ENCODE results near the gene LMAN1L.

DNA sequence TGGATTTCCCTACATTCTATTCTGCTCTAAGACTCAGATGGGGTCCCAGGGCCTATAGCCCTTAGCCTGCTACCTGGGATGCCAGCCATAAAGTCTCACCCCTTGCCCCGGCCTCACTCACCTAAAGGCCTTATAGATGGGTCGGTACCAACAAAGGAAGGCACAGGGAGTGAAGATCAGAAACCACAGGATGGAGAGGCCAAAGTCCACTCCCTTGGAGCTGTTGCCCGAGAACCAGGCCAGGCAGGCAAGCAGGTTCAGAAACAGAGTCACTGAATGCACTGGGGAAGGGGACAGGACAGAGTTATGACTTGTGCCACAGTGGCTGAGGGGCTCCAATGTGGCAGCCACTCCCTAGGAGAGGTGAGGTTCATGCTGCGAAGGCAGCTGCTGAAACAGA lies 37.8 kb downstream of the LMAN1L start:
- TF ChIP-seq, protein P1, sequence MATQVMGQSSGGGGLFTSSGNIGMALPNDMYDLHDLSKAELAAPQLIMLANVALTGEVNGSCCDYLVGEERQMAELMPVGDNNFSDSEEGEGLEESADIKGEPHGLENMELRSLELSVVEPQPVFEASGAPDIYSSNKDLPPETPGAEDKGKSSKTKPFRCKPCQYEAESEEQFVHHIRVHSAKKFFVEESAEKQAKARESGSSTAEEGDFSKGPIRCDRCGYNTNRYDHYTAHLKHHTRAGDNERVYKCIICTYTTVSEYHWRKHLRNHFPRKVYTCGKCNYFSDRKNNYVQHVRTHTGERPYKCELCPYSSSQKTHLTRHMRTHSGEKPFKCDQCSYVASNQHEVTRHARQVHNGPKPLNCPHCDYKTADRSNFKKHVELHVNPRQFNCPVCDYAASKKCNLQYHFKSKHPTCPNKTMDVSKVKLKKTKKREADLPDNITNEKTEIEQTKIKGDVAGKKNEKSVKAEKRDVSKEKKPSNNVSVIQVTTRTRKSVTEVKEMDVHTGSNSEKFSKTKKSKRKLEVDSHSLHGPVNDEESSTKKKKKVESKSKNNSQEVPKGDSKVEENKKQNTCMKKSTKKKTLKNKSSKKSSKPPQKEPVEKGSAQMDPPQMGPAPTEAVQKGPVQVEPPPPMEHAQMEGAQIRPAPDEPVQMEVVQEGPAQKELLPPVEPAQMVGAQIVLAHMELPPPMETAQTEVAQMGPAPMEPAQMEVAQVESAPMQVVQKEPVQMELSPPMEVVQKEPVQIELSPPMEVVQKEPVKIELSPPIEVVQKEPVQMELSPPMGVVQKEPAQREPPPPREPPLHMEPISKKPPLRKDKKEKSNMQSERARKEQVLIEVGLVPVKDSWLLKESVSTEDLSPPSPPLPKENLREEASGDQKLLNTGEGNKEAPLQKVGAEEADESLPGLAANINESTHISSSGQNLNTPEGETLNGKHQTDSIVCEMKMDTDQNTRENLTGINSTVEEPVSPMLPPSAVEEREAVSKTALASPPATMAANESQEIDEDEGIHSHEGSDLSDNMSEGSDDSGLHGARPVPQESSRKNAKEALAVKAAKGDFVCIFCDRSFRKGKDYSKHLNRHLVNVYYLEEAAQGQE (IDR thresholded peaks at IDR 0.05; ENCODE audit: insufficient read depth in 1 of 2, low read depth in 2 of 2, low read length in 2 of 2): no peak
- no peak for TF ChIP-seq POLR2AphosphoS5 (IDR thresholded peaks at IDR 0.05; ENCODE audit: low read depth, low read length)
- no peak for TF ChIP-seq TAF1 (IDR thresholded peaks at IDR 0.05; ENCODE audit: borderline replicate concordance, insufficient read depth, low read length)
- TF ChIP-seq SIN3A (IDR thresholded peaks at IDR 0.05; ENCODE audit: borderline replicate concordance, insufficient read depth, low read length): no peak
